Middle frontal gyrus (tissue), 1 donor: ENCODE results near the gene OR56B1.
"Not testable (repeated sequence)": the region's sequence is repeated elsewhere in the genome, so short reads cannot be mapped to it uniquely, and the experiment has no call there.

Experiments
- DNase-seq: peaks from one replicate; pipeline ENCODE4 v3.0.0-alpha.2; 2015; ENCODE audit warnings: low spot score; ENCODE audit errors: extremely low spot score

Gene OR56B1, protein sequence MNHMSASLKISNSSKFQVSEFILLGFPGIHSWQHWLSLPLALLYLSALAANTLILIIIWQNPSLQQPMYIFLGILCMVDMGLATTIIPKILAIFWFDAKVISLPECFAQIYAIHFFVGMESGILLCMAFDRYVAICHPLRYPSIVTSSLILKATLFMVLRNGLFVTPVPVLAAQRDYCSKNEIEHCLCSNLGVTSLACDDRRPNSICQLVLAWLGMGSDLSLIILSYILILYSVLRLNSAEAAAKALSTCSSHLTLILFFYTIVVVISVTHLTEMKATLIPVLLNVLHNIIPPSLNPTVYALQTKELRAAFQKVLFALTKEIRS

DNA sequence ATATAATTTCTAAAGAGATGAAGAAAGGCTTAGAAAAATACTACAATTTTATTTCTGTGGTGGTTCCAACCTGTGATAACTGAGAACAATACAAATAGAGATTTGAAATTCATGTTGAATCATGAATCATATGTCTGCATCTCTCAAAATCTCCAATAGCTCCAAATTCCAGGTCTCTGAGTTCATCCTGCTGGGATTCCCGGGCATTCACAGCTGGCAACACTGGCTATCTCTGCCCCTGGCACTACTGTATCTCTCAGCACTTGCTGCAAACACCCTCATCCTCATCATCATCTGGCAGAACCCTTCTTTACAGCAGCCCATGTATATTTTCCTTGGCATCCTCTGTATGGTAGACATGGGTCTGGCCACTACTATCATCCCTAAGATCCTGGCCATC lies at the start of gene OR56B1:
Gene OR56B1 (plus strand): TSS at position 53 of the 400 bp plus-strand sequence. CDS start 69 bp downstream, at position 122.
- DNase-seq, result no peak

DNA sequence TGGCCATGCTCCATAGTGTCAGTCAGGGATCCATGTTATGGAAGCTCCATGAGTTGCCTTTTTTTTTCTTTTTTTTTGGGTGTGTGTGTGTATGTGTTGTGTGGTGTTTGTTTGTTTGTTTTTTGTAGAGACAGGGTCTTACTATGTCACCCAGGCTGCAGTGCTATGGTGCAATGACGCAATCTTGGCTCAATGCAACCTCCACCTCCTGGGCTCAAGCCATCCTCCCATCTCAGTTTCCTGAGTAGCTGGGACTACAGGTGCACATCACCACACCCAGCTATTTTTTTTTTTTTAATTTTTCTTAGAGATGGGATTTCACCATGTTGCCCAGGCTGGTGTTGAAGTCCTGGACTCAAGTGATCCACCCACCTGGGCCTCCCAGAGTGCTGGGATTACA lies 47.8 kb upstream of the OR56B1 start:
- no peak for DNase-seq

DNA sequence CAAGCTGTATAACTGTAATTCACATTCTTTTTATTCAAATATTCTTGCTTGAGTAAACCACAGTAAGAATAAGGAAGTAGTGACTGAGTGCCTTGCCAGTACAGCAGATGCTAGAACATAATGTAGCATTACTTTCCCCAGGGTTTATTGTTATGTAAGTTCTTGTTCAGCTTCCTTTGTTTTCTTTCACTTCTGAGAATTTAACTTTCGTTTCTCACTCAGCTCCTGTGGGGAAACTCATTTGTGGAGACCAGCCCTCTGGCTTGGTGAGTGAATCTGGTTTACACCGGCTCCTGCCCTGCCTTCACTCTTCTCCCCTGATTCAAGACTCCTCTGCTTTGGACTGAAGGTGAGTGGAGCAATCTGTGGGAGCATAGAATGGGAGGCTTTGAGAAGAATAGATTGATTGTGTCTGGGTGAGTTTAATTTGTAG lies 46.7 kb upstream of the OR56B1 start, which contains the start of gene TRIM22:
Gene TRIM22 (plus strand): TSS at position 240 of the 433 bp plus-strand sequence. CDS start 6,443 bp downstream, outside the sequence.
- DNase-seq, result no peak

DNA sequence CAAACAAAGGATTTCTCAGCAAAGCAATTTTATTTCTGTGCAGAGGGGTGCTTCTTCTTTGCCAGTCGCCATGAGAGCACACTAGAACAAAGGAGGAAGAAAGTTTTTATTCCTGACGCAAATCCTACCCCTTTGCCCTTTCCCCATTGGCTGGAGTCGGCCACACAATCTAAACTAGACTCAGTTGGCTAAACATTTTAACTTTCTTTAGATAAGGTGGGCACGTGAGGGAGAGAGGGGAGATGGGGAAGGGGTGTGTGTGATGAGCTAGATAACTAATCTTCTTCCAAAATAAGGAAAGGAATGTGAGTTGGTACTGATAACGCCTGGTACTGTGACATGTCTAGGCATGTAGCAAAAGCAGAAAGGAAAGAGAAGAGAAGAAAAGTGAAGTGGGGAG lies 46.0 kb upstream of the OR56B1 start:
- DNase-seq, result no peak

DNA sequence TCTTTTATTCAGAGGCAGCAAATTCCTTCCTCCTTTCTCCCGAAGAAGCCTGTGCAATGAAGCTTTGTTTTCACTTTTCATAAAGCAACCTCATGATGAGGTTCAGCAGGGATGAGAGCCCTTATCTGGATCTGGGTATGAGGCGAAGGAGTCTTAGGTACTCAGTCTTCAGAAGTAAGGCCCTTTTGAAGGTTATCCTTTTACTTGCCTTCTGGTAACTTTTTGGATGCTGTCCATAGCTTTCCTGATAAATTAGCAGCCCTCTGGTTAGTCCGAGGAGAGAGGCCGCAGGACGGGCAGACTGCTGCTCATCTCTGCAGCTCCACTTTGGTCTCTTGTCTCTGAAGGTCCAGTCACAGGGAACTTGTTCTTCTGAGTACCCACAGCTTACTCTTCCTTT lies 45.5 kb upstream of the OR56B1 start:
- no peak for DNase-seq

DNA sequence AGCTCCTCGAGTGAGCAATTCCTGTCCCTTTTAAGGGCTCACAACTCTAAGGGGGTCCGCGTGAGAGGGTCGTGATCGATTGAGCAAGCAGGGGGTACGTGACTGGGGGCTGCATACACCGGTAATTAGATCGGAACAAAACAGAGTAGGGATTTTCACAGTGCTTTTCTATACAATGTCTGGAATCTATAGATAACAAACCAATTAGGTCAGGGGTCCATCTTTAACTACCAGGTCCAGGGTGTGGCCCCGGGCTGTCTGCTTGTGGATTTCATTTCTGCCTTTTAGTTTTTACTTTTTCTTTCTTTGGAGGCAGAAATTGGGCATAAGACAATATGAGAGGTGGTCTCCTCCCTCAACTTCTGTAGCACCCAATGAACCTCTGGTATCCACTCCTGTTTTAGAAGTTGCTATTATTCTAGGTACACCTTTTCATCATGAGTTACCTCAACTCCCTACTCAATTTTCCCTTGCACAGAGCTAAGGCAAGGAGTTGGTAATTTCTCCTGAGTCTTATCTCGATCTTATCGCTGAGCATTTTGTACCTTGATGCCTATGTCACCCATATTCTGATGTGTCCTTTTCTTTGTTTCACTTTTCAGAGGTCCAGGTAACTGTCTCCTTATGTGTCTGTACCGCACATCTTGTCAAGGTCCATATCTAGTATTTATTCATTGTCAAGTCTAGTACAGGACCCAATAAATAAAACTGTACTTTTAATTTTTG lies 44.8 kb upstream of the OR56B1 start:
- DNase-seq, result not testable (repeated sequence)

DNA sequence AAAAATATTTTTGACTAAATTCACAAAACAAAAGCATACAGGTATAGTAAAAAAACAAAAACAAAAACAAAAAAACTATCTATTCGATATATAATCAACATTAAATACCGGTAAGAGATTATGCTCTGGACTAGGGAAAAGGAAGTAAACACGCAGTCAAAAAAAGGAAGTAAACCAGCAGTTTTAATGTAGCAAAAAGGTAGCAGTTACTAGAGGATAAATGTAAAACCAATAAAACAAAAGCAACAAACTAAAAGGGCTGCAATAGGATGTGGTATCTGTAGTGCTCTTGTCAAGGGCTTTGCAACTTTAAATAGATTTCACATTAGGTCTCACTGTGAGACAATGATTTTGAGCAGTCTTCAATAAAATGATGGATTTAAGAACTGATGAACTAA lies 44.3 kb upstream of the OR56B1 start:
- DNase-seq, result no peak

DNA sequence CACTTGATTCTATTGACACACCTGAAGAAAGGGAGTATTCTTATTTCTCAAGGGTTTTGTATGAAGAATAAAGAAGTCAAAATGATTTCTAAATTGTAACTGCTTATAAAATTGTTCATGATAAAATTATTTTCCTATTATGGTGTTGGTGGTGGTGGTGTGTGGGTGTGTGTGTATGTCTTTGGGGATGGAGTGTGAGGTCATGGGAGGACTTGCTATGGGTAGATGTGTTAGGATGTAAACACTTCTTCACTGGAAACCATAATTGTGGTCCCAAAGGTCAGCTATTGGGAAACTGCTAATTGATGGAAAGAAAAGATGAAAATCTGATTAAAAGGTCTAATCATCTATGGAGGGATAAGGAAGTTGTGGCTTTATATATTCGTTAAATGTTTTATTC lies 41.6 kb upstream of the OR56B1 start:
- no peak for DNase-seq

DNA sequence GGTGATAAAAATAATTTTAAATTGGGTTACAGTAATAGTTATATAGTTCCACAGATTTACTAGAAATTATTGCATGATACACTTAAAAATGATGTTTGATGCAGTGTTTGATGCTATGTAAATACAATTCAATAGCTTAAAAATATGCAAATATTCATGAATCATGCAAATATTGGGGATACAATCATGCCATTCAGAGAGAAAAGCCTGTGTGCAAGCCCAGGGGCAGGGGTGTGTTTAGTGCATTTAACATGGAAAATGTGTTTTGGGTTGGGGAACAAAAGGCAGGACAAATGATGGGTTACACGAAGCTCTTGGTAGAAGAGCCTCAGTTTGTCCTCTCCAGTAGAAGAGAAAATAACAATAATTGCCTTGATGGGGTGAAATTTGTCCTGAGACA lies 40.7 kb upstream of the OR56B1 start:
- DNase-seq, result no peak

DNA sequence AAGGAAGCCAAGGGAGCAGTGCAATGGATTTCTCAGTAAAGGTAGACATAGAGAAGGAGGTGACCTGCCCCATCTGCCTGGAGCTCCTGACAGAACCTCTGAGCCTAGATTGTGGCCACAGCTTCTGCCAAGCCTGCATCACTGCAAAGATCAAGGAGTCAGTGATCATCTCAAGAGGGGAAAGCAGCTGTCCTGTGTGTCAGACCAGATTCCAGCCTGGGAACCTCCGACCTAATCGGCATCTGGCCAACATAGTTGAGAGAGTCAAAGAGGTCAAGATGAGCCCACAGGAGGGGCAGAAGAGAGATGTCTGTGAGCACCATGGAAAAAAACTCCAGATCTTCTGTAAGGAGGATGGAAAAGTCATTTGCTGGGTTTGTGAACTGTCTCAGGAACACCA lies 40.0 kb upstream of the OR56B1 start:
- DNase-seq, result no peak

DNA sequence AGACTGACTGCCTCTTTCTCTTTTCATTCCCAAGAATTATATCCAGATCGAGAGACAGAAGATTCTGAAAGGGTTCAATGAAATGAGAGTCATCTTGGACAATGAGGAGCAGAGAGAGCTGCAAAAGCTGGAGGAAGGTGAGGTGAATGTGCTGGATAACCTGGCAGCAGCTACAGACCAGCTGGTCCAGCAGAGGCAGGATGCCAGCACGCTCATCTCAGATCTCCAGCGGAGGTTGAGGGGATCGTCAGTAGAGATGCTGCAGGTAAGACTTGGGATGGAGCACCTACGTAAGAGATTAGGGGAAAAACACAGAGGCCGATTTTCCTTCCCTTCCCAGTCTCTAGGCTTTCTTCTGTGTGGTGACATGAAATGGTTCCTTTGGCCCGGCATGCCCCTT lies 38.0 kb upstream of the OR56B1 start:
- DNase-seq, result no peak

DNA sequence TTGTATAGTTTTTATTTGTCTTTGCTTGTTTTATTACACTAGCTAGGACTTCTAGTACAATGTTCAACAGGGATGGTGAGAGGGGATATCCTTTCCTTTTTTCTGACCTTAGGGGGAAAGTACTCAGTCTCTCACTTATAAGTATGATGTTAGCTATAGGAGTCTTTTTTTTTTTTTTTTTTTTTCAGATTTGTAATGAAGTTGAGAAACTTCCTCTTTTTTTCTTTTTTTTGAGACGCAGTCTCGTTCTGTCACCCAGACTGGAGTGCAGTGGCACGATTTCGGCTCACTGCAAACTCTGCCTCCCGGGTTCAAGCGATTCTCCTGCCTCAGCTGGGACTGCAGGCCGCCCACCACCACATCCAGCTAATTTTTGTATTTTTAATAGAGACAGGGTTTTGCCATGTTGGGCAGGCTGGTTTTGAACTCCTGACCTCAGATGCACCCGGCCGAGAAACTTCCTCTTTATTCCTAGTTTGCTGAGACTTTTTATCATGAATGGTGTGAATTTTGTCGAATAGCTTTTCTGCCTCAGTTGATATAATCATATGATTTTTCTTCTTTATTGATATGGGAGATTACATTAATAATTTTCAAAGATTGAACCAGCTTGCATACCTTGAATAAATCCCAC lies 35.7 kb upstream of the OR56B1 start:
- no peak for DNase-seq

DNA sequence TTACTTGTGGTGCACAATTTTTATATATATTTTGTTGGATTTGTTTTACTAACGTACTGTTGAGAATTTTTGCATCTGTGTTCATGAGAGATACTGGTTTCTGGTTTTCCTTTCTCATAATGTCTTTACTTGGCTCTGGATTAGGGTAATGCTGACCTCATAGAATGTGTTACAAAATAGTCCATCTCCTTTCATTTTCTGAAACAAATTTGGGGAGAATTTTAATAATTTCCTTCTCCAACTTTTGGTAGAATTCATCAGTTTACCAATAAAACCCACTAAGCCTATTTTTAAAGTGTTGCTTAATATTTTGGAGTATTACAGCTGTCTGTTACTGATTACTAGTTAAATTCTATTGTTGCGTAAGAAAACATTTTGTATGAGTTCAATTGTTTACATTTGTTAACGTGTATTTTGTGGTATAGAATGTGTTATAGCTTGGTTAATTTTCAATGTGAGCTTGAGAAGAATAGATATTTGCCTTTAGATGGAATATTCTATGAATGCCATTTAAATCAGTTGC lies 35.1 kb upstream of the OR56B1 start:
- no peak for DNase-seq

DNA sequence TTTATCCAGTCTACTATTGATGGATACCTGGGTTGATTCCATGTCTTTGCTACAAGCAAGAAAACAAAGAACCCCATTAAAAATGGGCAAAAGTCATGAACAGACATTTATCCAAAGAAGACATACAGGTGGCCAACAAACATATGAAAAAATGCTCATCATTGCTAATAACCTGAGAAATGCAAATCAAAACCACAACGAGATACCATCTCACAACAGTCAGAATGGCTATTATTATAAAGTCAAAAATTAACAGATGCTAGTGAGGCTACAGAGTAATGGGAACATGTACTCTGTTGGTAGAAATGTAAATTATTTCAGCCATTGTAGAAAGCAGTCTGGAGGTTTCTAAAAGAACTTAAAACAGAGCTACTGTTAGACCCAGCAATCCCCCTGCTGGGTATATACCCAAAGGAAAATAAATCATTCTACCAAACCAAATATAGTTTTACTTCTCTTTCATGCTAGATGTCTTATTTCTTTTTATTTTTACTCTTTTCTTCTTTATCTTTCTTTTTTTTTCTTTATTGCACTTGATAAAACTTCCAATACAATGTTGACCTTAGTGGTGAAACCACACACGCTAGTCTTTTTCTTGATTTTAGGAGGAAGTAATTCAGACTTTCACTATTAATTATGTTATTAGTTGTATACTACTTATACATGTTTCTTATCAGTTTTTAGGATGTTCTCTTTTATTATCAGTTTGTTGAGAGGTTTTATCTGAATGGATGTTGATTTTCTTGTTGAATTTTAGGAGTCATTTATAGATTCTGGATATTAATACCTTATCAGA lies 32.3 kb upstream of the OR56B1 start:
- DNase-seq, result no peak

DNA sequence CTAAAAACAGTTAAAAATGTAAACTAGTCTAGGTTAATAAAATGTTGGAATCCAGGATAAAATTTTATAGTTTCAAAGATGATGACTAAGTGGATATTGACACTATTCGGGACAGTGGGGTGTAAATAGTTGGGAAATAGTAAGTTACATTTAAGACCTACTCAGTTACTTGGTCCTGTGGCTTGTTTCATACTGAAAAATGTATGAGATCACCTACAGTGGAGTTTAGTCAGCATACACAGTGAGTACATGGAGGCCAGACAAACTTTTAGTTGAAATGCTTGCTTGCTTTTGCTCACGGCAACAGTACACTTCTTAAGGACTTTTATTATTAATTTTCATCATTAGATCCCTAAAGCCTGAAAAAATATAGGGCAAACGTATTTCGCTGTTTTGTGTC lies 30.6 kb upstream of the OR56B1 start:
- DNase-seq, result no peak

DNA sequence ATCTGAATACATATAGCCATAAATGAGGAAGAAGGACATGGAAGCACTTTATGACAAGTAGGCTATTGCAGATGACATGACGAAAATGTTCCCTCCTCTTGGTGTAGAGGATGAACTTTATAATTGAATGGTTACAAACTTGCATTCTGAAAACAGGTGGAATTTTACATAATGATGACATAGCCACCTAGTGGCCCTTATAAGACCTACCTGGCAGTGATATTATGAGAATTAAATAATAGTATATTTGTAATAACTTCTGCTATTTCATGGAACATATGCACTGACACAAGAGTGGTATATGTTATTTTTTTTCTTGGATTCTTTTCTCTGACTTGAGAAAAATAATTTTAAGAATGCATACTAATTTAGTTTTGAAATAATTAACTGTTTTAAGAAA lies 23.7 kb upstream of the OR56B1 start:
- DNase-seq, result no peak

DNA sequence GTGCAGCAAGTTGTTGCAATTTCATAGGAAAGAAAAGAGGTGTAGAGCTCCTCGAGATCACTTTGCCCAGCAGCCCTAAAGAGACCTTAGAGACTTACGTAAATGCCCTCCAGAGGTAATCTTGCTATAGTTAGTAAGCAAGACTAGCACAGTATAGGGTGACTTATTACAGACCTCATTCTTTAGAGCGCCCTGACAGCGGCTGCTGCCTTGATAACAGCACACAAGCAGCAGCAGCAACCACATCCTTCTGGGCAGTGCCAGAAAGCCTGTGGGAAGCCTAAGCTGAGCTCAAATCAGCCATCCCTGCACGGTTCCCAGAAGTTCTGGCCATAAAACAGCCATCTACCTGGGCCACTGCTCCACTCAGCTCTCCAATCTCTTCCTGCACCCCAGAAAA lies 22.6 kb upstream of the OR56B1 start:
- no peak for DNase-seq

DNA sequence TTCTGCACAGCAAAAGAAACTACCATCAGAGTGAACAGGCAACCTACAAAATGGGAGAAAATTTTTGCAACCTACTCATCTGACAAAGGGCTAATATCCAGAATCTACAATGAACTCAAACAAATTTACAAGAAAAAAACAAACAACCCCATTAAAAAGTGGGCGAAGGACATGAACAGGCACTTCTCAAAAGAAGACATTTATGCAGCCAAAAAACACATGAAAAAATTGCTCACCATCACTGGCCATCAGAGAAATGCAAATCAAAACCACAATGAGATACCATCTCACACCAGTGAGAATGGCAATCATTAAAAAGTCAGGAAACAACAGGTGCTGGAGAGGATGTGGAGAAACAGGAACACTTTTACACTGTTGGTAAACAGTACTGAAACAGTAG lies 19.7 kb upstream of the OR56B1 start:
- DNase-seq, result not testable (repeated sequence)

DNA sequence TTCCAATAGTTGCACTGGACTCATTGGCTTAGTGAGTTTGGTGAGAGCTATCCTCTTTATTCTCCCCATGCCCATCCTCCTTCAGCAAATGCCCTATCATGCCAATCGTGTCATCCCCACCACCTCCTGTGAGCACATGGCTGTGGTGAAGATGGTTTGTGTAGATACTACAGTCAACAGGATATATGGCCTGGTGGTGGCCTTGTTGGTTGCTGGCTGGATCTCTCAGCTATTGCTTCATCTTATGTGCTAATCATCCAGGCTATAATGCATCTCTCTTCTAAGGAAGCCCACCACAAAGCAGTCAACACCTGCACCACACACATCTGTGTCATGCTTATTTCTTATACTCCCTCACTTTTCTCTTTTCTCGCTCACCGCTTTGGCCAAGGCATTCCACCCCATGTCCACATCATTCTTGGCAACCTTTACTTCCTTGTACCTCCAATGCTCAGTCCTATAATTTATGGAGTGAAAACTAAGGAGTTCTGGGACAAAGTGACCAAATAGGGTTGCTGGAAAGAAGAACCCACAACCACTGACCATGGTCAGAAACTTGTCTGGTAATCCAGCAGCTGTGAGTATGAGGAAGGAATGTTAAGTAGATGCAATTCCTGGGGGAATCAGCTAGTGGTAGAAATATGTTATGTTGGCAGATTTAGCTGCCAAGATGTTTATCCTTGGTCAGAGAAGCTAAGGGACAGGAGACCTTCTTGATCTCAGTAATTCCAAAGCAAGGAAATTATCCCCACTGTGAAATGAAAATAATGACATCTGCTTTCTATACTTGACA lies 16.3 kb upstream of the OR56B1 start:
- no peak for DNase-seq

DNA sequence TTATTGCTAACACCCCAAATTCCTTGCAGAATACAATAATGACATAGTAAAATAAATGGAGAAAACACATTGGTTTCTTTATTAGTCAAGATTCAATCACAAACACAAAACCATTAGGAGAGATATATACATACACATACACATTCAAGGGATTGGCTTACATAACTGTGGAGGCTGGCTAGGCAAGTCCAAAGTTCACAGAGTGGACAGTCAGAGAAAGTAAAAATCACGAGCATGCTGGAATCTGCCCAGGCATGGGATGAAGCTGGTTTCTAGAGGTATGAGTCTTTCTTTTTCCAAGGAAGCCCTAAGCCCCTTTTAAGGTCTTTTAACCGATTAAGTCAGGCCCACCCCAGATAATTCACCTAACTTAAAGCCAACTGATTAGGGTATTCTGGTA lies 13.6 kb upstream of the OR56B1 start:
- DNase-seq, result no peak
